ENCODE results near the gene ZDHHC22.

Gene ZDHHC22

DNA sequence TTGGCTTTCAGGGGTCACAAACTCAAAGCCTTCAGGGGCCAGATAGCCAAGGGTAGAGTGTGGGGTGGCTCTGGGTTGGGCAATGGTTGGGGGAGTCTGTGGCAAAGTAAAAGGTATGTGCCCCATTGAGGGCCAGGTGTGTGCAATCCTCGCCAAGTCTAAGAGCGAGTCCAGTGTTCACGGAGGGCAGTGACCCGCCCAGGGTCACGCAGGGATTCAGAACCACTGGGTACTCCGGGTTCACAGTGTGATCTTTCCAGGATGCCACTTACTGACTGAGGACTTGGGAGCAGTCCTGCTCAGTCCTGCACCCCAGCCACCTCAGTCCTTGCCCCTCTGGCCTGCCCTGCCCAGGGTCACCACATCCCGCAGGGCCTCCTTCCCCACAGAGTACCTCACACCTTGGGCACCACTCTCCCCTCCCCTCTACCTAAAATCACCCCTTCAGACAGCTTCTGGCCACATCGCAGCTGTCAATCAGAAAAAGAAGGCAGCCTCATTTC, 15.7 kb downstream of the ZDHHC22 start:
- no peak for DNase-seq (ENCODE audit: low spot score)

DNA sequence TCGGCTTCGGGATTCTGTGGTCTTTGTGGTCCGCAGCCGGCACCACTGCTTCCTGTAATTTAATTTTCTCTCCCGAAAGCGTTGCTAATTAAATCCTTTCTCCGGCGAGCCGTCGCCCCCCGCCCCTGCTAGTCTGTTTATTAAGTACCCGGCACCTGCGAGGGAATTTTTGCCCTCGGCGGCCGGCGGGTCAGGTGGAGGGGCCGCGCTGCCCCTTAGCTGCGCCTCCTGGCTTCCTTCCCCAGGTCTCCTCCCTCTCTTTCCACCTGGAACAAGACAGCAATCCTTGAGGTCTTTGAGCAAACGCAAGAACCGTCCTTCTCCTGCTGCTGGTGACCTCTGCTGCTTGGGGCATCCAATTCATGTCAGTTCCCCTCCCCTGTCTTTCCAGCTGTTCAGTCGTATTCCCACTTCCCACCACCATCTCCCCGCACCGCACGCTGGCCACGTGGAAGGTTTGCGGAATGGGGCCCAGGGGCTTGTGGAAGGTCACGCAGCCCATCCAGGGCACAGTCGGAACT, 16.2 kb downstream of the ZDHHC22 start:
- DNase-seq (ENCODE audit: low spot score) = no peak

DNA sequence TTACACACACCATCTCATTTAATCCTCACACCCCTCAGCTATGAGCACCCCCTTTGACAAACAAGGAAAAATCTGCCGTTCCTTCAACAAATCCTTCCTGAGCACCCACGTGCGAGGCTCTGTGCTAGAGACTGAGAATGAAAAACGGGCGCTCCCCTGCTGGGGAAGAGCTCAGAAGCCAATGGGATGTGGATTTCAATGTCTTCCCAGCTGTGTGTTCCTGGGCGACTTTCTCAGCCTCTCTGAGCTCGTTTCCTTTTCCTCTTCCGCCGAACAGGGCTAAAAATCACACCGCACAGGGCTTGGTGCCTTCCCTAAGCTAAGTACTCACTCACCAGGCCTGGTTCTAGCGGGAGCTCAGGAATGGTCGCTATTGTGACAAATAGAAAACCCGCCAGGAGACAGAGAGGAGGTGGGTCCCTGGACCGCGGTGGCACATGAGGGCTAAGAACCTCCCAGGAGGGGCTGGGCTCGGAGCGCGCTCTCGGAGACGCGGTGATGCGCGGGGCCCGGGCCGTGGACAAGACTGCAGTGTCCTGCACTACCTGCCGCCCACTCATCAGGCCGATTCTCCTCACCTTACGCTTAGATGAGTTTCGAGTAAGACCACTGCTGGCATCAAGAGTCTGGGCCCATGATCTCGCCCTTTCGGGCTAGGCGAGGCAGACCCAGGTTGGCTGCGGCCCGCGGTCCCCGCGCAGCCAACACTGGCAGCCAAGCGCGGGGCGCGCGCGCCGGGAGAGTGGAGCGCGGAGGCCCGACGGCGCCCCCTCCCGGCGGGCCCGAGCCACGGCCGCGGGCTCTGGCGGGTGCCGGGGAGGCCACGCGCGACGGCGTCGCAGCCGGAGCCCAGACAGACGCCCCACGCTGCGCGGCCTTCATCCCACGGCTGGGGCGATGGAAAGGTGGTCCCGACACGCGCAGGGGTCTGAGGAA, 17.0 kb downstream of the ZDHHC22 start:
- DNase-seq (ENCODE audit: low spot score) = no peak

DNA sequence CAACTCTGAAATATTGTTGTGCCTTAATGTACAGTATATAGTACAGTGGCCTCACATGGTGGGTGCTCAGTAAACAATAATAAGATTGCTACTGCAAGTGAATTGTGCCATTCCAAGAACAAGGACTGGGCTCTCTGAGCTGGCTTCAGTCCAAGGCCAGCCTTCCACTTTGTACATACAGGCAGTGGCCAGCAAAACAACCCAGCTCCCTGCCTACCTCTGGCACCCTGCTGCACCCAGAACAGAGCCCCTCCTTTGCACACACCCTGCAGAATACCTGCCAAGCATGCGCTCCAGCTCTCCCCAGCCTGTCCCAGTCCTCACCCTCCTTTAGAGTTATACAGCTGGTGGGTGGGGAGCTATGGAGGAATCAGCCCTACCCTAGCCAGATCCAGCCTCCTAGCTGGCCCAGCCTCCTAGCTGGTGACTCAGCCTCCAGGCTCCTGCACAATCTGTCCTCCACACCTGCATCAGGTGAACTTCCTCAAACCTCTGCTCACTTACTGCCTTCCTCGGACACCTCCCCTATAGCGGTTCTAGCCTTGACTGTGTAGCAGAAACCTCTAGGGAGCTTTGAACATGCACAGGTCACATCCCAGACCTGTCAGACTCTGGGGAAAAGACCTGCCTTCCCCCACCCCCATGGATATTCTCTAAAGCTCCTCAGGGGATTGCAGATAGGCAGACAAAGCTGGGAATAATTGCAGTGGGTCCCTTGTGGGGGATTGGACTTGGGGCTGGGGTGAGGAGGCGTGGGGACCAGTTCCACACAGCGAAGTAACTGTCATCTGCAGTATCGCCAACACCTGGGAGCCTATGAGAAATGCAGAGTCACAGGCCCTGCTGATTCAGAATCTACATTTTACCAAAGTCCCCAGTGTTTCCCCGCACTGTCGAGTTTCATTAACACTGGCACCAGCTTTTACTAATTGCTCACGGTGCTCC, 17.9 kb downstream of the ZDHHC22 start:
- peak; percentile 94 for DNase-seq (ENCODE audit: low spot score)

DNA sequence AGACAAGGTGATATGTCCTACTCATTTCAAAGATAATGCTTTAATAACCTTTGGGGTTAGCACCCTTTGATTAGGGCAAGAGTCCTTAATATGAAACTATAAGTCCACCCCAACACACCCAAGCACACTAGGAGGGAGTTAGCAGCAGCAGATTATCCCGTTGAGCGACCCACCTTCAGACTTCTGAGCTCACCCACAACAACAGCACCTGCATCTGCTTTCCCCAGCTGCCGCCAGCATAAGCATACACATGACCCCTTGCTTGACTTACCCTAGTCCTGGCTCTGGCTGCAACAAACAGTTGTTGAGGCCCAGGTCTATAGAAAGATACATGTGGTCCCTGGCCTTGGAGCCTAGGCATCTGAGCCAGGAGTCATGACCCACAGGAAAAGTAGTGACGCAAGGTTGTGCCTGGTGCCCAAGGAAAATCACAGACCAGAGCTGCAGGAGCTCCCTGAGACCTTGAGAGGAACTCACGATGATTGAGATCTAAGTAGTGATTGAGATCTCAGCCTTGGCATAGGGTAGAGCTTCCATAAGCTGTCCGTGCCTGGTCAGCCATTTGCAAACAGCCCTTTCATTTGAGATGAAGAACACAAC, 19.0 kb downstream of the ZDHHC22 start:
- DNase-seq (ENCODE audit: low spot score) = no peak

DNA sequence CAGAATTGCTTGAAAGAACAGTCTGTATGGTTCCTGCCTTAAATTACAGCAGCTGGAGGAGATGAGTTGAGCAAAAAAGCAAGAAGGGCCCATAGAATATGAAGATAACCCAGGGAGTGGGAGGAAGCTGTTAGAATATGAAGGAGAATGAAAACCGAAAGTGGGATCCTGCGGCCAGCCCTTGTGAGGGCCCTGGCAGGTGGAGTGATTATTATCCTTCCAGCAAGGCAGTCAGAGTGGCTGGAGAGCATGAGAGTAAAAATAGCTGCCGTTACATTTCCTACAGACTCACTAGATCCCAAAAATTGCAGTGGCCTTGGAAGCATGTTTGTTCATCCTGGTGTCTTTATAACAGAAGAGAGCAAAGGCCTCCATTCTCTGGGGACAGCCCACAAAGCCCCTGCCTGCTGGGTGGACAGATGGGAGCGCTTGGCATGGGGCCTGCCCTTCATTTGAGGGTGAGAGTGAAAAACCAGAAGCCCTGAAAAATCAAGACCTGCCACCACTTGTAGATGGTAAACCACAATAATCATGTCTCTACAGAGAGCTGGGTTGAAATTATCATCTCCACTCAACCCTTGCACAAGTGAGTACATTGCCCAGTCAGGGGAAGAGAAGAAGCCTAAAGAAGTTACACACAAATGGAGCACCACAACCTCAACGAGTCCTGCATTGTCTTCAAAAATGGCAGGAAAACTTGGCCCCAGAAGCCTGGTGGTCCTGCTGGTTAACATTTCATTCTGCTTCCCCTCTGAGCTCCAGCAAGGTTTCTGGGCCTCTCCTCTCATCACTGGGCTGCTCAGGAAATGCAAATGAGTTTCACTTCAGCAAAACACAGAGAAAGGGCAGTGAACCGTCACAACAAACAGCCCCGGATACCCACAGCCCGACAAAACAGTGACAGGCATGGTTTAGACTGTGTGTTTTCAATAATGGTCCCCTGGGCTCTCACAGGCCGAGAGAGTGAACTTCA, 20.5 kb downstream of the ZDHHC22 start:
- DNase-seq (ENCODE audit: low spot score) = no peak

DNA sequence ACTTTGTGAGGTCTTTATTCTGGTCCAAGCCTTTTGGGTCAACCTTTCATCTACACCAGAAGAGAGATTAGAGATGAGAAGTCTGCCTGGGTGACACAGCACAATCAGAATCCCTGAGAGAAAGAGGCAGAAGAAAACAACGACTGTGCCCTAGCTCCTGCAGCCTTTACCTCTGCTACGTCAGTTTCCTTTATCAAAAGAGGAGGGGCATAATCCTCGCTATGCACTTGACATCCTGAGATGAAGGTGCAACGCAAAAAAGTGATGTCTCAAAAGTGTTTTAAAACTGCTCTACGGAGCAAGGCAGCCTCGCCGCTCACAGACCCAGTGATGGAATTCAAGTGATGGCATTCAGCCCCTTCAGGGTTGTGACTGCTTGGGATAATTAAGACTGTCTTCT, 21.7 kb downstream of the ZDHHC22 start:
- DNase-seq (ENCODE audit: low spot score) = no peak

DNA sequence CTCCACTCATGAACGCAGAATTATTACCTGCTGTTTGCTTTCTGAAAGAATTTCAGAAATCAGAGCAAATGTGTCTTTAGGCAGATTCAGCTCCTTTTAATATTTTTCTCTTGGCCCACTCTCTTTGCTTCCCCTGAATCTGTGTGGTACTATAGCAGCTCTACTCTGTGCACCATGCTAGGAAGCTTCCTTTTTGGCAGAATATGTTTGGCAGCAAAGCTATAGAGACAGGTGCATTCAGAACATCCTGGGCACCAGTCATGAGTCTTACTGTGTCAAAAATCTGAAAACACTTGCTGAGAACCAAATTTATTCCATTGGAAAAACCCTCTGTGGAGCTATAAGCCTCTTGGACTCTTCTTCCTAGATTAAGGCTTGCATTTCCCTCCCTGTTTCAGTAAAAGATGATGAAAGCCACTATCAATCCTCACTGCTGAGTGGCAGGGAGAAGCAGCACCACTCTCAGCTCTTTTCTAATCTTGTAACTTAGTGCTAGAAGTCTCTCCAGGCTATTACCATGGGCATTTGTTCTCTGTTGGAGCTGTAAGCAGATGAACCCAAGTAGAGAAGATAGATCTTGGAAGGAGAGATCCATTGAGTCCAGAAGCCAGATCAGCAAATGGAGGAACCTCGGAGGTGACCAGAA, 25.3 kb downstream of the ZDHHC22 start:
- no peak for DNase-seq (ENCODE audit: low spot score)

DNA sequence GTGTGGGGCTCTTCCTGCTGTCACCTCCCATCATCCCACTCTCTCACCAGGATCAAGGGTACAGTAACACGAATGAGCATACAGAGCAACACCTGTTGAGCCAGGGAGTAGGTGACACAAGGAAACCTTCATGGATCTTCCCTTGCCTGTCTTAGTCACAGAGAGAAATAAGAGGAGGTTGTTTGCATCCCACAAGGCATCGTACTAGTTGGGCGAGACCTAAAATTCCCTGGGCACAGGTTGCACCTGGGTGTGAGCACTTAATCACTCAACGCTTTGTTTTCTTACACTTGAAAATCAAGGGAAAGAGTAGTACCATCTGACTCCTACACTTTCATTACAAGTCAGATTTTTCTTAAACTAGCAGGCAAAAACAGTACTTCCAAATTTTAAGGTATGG, 27.0 kb downstream of the ZDHHC22 start:
- no peak for DNase-seq (ENCODE audit: low spot score)

DNA sequence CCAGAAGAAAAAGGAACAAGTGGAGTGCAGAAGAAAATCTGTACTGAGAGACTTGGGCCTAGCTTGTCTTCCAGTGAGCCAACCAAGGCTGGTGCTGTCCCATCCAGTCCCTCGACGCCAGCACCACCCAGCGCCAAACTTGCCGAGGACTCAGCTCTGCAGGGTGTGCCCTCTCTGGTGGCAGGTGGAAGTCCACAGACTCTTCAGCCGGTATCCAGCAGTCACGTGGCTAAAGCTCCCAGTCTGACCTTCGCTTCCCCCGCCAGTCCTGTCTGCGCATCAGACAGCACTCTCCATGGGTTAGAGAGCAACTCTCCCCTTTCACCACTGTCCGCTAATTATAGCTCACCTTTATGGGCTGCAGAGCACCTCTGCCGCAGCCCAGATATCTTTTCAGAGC, 27.9 kb downstream of the ZDHHC22 start:
- no peak for DNase-seq (ENCODE audit: low spot score)

DNA sequence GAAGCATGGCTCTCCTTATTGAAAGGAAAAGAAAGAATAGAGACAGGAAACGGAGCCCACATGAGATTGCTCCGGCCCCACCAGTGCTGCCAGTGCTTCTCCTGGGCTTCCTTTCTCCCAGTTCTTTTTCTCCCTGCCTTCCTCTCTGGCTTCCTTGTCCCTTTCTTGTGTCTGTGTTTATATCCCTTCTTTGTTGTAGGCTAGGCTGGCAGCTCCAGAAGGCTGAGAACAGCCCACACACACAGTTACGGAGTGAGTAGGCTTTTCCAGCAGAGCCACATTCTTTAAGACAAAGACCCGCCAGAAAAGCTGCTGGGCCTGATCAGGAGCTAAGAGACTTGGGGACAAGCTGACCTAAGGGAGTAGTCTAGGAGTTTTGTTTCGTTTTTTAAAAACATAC, 30.6 kb downstream of the ZDHHC22 start:
- no peak for DNase-seq (ENCODE audit: low spot score)

DNA sequence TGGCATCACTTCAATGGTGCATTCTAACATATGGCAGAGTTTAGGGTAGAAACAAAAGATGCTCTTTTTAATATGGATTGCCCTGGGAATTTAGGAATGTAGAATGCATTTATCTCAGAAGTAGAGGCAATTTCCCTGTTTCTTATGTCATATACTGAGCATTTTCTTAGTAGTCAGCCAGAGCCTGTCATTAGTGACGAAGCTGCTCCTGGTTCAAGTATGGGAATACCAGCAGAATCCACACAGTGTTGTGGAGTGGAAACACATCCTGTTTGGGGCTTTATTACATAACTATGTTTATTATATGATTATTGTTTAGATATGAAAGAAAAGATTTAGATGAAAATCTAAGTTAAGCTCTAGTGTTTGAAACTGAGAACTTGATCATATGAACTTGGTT, 31.3 kb downstream of the ZDHHC22 start:
- no peak for DNase-seq (ENCODE audit: low spot score)

DNA sequence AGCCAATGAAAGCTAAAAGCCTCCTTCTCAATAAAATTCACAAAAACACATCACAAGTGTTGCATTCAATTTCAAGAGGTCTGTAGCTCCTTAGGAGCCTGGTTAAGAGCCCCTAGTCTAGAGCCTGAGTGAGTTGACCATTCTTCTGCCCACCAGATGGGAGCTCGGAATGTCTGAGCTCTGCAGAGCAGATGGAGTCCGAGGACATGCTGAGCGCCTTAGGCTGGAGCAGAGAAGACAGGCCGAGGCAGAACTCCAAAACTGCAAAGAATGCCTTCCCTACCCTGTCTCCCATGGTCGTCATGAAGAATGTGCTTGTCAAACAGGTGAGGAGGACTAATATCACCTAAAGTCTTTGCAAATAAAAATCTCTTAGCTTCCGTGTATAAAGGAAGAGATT, 31.9 kb downstream of the ZDHHC22 start:
- DNase-seq (ENCODE audit: low spot score) = no peak

DNA sequence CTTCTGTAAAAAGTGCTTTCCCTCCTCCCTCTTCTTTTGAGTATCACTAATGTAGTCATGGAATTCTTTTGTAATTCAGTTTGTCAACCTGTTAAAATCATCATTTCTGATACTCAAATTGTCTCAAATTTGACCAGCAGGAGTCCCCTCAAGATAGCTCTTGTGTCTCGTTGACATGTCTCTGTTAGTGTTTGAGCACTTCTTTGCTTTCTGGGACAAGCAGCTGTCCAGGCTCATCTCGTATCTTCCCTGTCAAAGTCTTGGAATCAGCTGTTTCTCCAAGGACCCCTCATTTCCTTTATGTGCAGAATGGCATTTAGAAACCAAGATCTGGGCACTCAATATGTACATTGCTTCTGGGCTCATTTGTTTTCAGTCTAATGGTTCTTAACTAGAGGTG, 32.8 kb downstream of the ZDHHC22 start:
- no peak for DNase-seq (ENCODE audit: low spot score)

DNA sequence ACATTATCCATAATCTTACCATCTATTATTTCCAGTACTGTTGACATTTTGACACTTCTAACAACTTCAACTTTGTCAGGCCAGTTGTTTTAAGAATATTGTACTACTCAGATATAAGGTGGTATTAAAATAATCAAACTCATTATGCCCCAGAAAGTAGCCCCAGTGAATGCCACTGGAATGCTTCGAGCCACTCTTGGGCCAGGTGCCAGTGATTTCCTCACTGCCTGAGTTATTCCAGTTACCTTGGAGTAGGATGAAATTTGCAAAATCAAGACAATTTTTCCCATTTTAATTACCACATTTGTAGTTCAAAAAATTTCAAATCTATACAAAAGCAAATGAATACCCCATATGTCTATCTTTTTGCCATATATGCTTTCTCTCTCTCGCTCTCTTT, 34.4 kb downstream of the ZDHHC22 start:
- DNase-seq (ENCODE audit: low spot score) = no peak

DNA sequence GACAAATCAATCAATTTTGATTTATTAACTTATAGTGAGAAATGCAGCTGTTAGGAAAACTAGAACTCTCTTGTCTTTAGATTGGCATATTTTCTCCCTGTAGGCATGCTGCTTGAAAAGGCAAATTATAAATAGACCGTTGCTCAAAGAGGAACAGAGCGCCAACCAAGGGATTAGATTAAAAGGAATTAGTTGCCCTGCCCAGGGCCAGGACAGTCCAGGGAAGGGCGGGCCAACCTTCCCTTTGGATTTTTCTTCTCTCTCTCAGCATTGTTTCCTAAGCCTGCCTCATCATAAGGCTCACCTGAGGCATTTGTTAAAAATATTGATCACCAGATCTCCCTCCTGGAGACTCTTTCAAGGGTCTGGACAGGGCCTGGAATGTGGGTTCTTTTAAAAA, 34.9 kb downstream of the ZDHHC22 start:
- DNase-seq (ENCODE audit: low spot score) = no peak

DNA sequence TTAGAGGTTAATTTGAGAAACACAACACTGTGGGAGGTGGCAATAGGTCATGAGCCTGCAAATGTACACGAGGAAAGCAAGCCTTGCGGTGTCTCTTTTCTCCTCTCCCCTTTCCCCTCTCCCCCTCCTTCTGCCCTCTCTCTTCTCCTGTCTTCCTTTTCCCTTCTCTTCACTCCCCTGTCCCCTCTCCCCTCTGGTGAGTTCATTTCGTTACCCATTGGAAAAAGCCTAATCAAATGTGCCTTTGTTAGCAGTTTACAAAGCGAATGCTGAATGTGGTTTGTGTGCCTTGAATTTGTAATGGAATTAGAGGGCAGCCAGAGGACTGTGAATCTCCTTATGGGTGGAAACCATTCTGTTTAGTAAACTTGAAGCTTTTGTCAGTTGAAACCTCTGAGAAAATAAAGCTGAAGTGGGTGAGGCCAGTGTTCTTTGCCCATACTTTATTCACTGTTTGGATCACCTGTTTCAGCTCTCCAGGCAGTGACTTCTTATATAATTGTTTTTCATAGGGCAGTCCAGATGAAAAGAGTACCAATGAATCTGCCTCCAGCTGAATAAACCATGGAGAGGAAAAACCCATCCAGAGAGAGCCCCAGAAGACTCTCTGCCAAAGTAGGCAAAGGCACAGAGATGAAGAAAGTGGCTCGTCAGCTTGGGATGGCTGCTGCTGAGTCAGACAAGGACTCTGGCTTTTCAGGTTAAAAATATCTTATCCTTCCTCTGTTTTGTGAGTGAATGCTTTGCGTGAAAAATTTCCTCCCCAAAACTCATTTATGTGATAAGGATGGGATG, 36.2 kb downstream of the ZDHHC22 start:
- no peak for DNase-seq (ENCODE audit: low spot score)

DNA sequence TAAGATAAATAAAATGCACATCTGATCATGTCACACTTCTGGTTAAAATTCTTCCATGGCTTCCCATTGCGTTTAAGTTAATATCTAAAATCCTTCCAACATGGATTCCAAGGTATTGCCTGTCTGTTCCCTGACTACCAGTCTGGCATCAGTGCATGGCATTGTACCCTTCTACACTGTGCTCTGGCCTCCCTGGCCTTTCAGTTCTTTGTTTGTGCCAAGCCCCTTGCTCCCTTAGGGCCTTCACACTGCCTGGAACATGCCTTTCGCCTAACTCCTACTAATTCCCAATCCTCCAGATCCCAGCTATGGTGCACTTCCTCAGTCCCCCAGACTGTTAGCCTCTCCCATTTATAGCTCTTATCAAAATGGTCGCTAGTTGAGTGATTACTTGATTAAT, 37.2 kb downstream of the ZDHHC22 start:
- DNase-seq (ENCODE audit: low spot score) = no peak

DNA sequence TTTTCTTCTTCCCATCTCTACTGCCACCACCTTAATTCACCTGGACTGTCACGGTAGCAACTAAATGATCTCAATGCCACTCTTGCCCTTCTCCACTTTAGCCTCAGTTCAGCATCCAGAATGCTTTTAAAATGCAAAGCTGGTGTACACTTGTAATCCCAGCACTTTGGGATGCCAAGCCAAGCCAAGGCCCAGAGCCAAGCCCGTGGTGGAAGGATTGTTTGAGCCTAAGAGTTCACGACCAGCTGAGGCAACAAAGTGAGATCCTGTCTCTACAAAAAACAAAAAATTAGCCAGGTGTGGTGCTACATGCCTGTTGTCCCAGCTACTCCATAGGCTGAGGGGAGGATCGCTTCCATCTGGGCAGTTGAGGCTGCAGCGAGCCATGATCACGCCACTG, 37.6 kb downstream of the ZDHHC22 start:
- DNase-seq (ENCODE audit: low spot score) = no peak

DNA sequence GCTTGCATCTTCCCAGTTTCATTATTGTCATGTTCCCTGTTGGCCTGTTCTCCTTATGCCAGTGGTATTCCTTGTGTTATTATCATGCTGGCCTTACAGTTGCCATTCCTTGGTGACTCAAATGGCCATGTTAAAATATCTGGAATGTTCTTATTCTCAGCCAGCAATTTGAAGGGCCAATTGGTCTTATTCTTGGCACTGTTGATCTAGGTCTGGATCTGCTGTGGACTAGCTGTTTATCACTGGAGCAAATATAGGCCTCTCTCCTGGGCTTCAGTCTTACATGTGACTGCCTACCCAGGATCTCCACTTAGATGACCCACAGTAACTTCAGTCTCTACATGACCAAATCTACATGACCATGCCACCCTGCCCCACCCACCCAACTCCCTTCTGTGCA, 38.1 kb downstream of the ZDHHC22 start:
- DNase-seq (ENCODE audit: low spot score) = no peak

Measured in LoVo (cell line).